IMR-90 (cell line): ENCODE data around the gene ZNF44. TPM values are rescaled to one million over a fixed set of nuclear protein-coding genes. Genes with fewer than 3 reads are reported as not detected.

ENCODE experiments used
- ATAC-seq: fragments of 200-7000 bp; cut with Tn5 transposase; 2 replicates; pipeline ENCODE4 v1.9.1; 2020; ENCODE audit warnings: low read depth, mild to moderate bottlenecking, moderate library complexity
- BruUV-seq: library from RNA; stranded (reverse); fragments of 400-500 nt; replicated peaks from 2 replicates; lab custom pipeline; 2021; lab: Mats Ljungman, UMichigan
- CTCF ChIA-PET: fragments of 300-600 bp; formaldehyde crosslinking; extraction: SDS; loops from one replicate; lab custom pipeline; 2021; ENCODE audit warnings: antibody characterized with exemption; lab: Yijun Ruan, JAX
- POLR2A ChIA-PET: fragments of 300-600 bp; sonication (Branson Sonifier 250); formaldehyde crosslinking; loops from one replicate; lab custom pipeline; 2022; ENCODE audit warnings: antibody characterized with exemption; ENCODE audit not compliant: unreplicated experiment; lab: Charles Lee
- DNase-seq: peaks from one replicate; pipeline ENCODE4 v3.0.0; 2013
- H2AFZ ChIP-seq: replicated peaks from 2 replicates; pipeline ENCODE3; 2013; ENCODE audit warnings: low read length, mild to moderate bottlenecking; ENCODE audit not compliant: poor library complexity
- H2AK5ac ChIP-seq: 2 replicates; pipeline ENCODE4 v1.6.1; 2013; ENCODE audit warnings: low read depth, low read length, inconsistent platforms
- H2AK9ac ChIP-seq: replicated peaks from 2 replicates; pipeline ENCODE3; 2013; ENCODE audit warnings: mild to moderate bottlenecking, low read depth, low read length, moderate library complexity; ENCODE audit not compliant: poor library complexity
- H2BK120ac ChIP-seq: 2 replicates; pipeline ENCODE4 v1.6.1; 2013; ENCODE audit warnings: low read depth, low read length, inconsistent platforms
- H2BK15ac ChIP-seq: 3 replicates; pipeline ENCODE4 v1.6.1; 2013; ENCODE audit warnings: low read depth, low read length, inconsistent platforms
- H2BK20ac ChIP-seq: 2 replicates; pipeline ENCODE4 v1.6.1; 2013; ENCODE audit warnings: low read depth, mild to moderate bottlenecking, inconsistent platforms, low read length, moderate library complexity
- H2BK5ac ChIP-seq: 2 replicates; pipeline ENCODE4 v1.6.1; 2013; ENCODE audit warnings: mild to moderate bottlenecking, low read depth, low read length, inconsistent platforms; ENCODE audit not compliant: poor library complexity, severe bottlenecking
- H3K14ac ChIP-seq: replicated peaks from 2 replicates; pipeline ENCODE4 v1.6.1; 2013; ENCODE audit warnings: low read depth, low read length, inconsistent platforms
- H3K18ac ChIP-seq: 2 replicates; pipeline ENCODE4 v1.6.1; 2013; ENCODE audit warnings: low read depth, low read length, control low read depth
- H3K23ac ChIP-seq: 2 replicates; pipeline ENCODE4 v1.6.1; 2013; ENCODE audit warnings: low read depth, low read length, inconsistent platforms
- H3K27ac ChIP-seq: 2 replicates; pipeline ENCODE4 v1.5.1; 2013; ENCODE audit warnings: mild to moderate bottlenecking, control low read depth, low read length; ENCODE audit not compliant: insufficient read depth
- H3K27me3 ChIP-seq: 2 replicates; pipeline ENCODE4 v1.6.1; 2013; ENCODE audit warnings: low read length; ENCODE audit not compliant: control insufficient read depth, insufficient read depth
- H3K36me3 ChIP-seq: 2 replicates; pipeline ENCODE4 v1.6.1; 2013; ENCODE audit warnings: low read length, mixed read lengths; ENCODE audit not compliant: control insufficient read depth, insufficient read depth
- H3K4ac ChIP-seq: 2 replicates; pipeline ENCODE4 v1.6.1; 2013; ENCODE audit warnings: low read depth, low read length, inconsistent platforms
- H3K4me1 ChIP-seq: 2 replicates; pipeline ENCODE4 v1.6.1; 2013; ENCODE audit warnings: low read length, mixed read lengths; ENCODE audit not compliant: control insufficient read depth, insufficient read depth
- H3K4me2 ChIP-seq: 2 replicates; pipeline ENCODE4 v1.6.1; 2013; ENCODE audit warnings: low read depth, mild to moderate bottlenecking, control low read depth, low read length, moderate library complexity
- H3K4me3 ChIP-seq: 2 replicates; pipeline ENCODE4 v1.5.1; 2013; ENCODE audit warnings: low read depth, mild to moderate bottlenecking, control low read depth, low read length, moderate library complexity; ENCODE audit not compliant: insufficient read depth
- H3K56ac ChIP-seq: 2 replicates; pipeline ENCODE4 v1.6.1; 2013; ENCODE audit warnings: low read length, inconsistent platforms; ENCODE audit not compliant: insufficient read depth; ENCODE audit errors: extremely low read depth
- H3K79me1 ChIP-seq, 2 experiments: 2 replicates each; pipeline ENCODE4 v1.6.1; 2013; ENCODE audit warnings: low read length in 2 of 2, inconsistent platforms in 1 of 2, low read depth in 1 of 2
- H3K9ac ChIP-seq: 2 replicates; pipeline ENCODE4 v1.6.1; 2013; ENCODE audit warnings: low read depth, low read length, control low read depth
- H3K9me1 ChIP-seq: 2 replicates; pipeline ENCODE4 v1.6.1; 2013; ENCODE audit warnings: low read length, inconsistent platforms; ENCODE audit not compliant: insufficient read depth
- H3K9me3 ChIP-seq: 2 replicates; pipeline ENCODE4 v1.6.1; 2013; ENCODE audit warnings: low read length; ENCODE audit not compliant: control insufficient read depth, insufficient read depth
- H4K20me1 ChIP-seq: 2 replicates; pipeline ENCODE4 v1.6.1; 2013; ENCODE audit warnings: low read length, inconsistent platforms; ENCODE audit not compliant: insufficient read depth
- H4K5ac ChIP-seq: 2 replicates; pipeline ENCODE4 v1.6.1; 2013; ENCODE audit warnings: mild to moderate bottlenecking, low read depth, low read length, control low read depth
- H4K8ac ChIP-seq, 2 experiments: 2 replicates each; pipeline ENCODE4 v1.6.1; 2013; ENCODE audit warnings: low read depth in 2 of 2, low read length in 2 of 2, control low read depth in 1 of 2, inconsistent platforms in 1 of 2
- H4K91ac ChIP-seq: 2 replicates; pipeline ENCODE4 v1.6.1; 2013; ENCODE audit warnings: low read depth, low read length, inconsistent platforms; ENCODE audit not compliant: insufficient read depth
- NFE2L2 ChIP-seq: fragments of 150-350 bp; IDR thresholded peaks from 2 replicates; pipeline ENCODE4 v1.6.1; 2016; ENCODE audit warnings: low read depth, mild to moderate bottlenecking, low read length
- RFX5 ChIP-seq: IDR thresholded peaks from 2 replicates; pipeline ENCODE4 v1.8.0; 2012; ENCODE audit warnings: low read depth, mild to moderate bottlenecking, low read length, moderate library complexity
- SMC3 ChIP-seq: fragments of 150-350 bp; IDR thresholded peaks from 2 replicates; pipeline ENCODE4 v1.6.1; 2016; ENCODE audit warnings: low read depth, mild to moderate bottlenecking, antibody characterized with exemption, low read length, moderate library complexity
- WGBS, 2 experiments: methylation state at CpG; one replicate each; pipeline versions ENCODE4 v1.1.5 to v1.1.7; 2013; ENCODE audit warnings: missing lambda C conversion rate in 2 of 2; ENCODE audit not compliant: insufficient read length in 1 of 2; ENCODE audit errors: extremely low coverage in 2 of 2; 5-methylcytosine and 5-hydroxymethylcytosine counted together
- dilution Hi-C: fragments of 300-500 bp; cut with HindIII; formaldehyde crosslinking; loops from one replicate; pipeline ENCODE4 v1.14.3; 2018; ENCODE audit warnings: low sequenced_read_pairs; ENCODE audit not compliant: unreplicated experiment
- in situ Hi-C: fragments of 300-500 bp; cut with MboI; formaldehyde crosslinking; loops from 3 replicates; pipeline ENCODE4 v1.14.3; 2019; ENCODE audit warnings: low sequenced_read_pairs, inconsistent platforms, mixed read lengths
- intact Hi-C: fragments of 100-400 bp; cut with micrococcal nuclease; formaldehyde crosslinking; loops from 2 replicates; pipeline ENCODE4 v1.10.0; 2022
- polyA plus RNA-seq, 3 experiments: library from polyadenylated mRNA; depleted of rRNA; stranded (reverse); fragments of >200 nt; gene quantifications; 2 replicates each; pipeline ENCODE4 v1.2.3, GENCODE V29; 2012; ENCODE audit warnings: low replicate concordance in 1 of 3
- total RNA-seq: library from RNA; depleted of rRNA; stranded (reverse); fragments of >200 nt; gene quantifications from 2 replicates; pipeline ENCODE4 v1.2.3, GENCODE V29; 2012

The ZNF44 gene
- total and polyA plus RNA-seq, 2 of the 4 experiments (the other 2 are of a cell fraction): 3.5 to 6.6 TPM

- no peak for ATAC-seq
- Histone ChIP-seq H3K4me2 (no peak overlapping the region), H4K20me1 (no peaks in the 10 kb centered on the region), H3K14ac (no peak overlapping the region), H2AFZ (no peak overlapping the region), H4K91ac (no peak overlapping the region), H3K27ac (no peak overlapping the region), H2AK5ac (no peak overlapping the region), H3K36me3 (peaks cover 7% of the 10 kb centered on the region; the same call in 1 of the 2 replicates), H3K56ac (no peak overlapping the region), H3K27me3 (no peaks in the 10 kb centered on the region), H4K5ac (no peak overlapping the region), H3K79me1 (peaks cover 7 to 22% of the 10 kb centered on the region in 2 experiments), H3K4me3 (no peak overlapping the region), H2BK20ac (no peak overlapping the region), H3K23ac (no peak overlapping the region), H2AK9ac (no peak overlapping the region), H2BK15ac (no peak overlapping the region), H3K9ac (no peak overlapping the region), H2BK5ac (no peak overlapping the region), H3K9me3 (peaks cover 10% of the 10 kb centered on the region), H3K18ac (no peak overlapping the region), H3K4me1 (no peaks in the 10 kb centered on the region), H3K9me1 (no peaks in the 10 kb centered on the region), H2BK120ac (no peak overlapping the region), H3K4ac (no peak overlapping the region), H4K8ac (no peak overlapping the region)
- intact Hi-C loops: no loop called here
- TF ChIP-seq NFE2L2: no peak
- TF ChIP-seq SMC3: no peak
- TF ChIP-seq RFX5: no peak
- in situ Hi-C loops: no loop called here
- no TSS peak for BruUV-seq
- WGBS, 2 experiments: 86% methylated on average over 1 of the region's 1 CpG; no CpG with 5 or more reads in 1 of the 2 experiments
- DNase-seq: no peak
- CTCF ChIA-PET: no interaction called here
- POLR2A ChIA-PET: no interaction called here
- dilution Hi-C loops: no loop called here
Observed at GRCh38 chr19:12287958-12288500, 6.7 kb downstream of the ZNF44 start.
